Activated T-helper 1 cell treated with Interleukin-2 at 50 U/mL for 16 hours (primary cell): ENCODE data around the gene IVL.

Experiments used
- DNase-seq: peaks from one replicate; pipeline ENCODE4 v3.0.0-alpha.2; 2020; ENCODE audit warnings: low read depth

Gene IVL

DNA sequence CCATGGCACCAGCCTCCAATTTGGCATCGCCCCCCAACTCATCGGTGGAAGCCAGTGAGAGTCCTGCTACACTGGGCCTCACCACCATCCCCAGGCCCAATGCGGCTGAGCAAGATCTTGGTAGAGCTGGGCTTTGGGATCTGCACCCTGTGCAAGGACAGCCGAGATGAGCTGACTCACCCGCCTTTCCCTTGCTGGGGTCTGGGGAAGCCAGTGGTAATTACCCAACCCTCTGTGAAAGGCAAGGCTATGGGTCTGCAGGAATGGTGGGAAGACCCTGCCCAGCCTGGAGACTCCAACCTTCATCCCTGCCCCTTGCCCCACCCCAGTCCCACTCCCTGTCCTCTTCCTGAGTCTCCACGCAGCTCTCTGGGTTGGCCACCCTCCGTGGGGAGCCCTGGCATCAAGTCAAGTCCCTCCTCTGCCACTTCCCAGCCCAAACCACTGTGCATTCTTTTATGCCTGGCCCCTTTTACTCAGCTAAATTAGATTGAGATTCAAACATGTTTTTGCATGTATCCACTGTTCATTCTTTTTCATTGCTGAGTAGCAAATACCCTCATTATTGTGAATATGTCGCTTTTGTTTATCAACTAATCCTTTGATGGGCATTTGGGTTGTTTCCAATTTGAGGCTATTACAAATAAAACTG lies 21.5 kb upstream of the IVL start:
- DNase-seq: no peak

- no peak for DNase-seq
Observed at GRCh38 chr1:152888126-152888525, 20.2 kb upstream of the IVL start.

GRCh38 chr1:152899027-152899426 lies 9.3 kb upstream of the IVL start:
- DNase-seq: no peak

DNA sequence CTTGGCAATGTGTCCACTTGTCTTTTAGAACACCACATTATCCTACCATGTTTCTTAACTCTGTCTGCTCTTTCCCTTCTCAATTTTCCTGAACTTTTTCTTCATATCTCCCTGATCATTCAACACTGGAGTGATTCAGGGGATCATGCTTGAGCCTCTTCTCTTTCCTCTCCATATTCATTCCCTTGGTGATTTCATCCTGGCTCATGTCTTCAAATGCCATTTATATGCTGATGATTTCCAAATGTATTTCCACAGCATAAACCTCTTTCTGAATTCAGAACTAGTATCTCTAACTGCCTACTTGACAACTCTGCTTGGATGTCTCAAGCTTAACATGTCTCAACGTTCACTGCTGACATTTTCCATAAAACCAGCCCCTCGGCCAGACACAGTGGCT lies 8.5 kb upstream of the IVL start:
- no peak for DNase-seq

DNA sequence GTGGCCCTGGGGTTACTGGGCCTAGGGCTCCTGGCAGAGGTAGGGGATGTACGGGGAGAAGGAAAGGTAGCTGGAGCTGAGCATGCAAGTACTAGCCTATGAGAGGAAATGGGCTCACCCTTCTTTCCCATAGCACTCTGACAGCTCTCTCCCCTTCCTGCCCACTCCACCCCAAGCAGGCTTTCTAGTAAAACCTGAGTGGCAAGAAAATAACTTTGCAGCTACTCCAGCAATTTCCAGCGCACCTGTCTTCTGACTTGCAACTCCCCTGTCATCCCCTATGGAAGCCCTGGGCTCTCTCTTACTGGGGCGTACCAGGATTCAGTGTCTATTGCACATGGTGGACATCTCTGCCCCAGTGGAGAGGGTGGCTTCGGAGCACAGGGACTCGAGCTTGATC lies 6.7 kb upstream of the IVL start:
- DNase-seq: no peak

DNA sequence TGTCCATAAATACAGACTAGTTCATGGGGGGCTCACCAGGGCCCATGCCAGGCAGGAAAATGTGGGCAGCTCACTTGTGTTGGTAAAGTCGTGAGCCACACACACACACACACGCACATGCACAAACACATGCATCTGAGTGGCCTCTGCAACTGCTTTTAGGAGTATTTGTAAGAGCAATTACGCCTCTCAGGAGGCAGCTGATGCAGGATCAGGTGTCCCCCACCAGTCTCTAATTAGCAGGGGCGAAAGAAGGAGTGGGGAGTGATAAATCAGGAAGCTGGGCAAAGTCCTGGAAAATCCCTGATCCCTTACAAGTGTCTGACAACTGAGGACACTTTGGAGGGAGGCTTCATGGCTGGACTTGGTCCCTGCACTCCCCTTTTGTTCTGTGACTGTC lies 5.7 kb upstream of the IVL start:
- no peak for DNase-seq

- no peak for DNase-seq
Observed at GRCh38 chr1:152904688-152905440, 3.5 kb upstream of the IVL start.

DNA sequence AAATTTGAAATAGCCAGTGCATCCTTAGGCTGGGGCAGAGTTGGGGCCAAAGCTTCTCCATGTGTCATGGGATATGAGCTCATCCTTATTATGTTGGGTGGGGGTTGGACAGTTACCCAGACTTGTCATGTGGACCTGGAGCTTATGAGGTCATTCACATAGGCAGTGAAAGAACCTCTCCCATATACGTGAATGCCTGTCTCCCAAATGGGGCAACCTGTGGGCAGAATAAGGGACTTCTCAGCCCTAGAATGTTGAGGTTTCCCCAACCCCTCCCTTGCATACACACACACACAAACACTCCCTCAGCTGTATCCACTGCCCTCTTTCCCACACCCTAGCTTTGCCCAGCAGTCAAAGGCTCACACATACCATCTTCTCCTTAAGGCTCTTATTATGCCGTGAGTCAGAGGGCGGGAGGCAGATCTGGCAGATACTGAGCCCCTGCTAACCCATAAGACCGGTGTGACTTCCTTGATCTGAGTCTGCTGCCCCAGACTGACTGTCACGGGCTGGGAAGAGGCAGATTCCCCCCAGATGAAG lies 2.3 kb upstream of the IVL start:
- DNase-seq: no peak

- no peak for DNase-seq
Observed at GRCh38 chr1:152909206-152909605, 860 bp downstream of the IVL start.

GRCh38 chr1:152912471-152912870 lies 4.1 kb downstream of the IVL start:
- no peak for DNase-seq

DNA sequence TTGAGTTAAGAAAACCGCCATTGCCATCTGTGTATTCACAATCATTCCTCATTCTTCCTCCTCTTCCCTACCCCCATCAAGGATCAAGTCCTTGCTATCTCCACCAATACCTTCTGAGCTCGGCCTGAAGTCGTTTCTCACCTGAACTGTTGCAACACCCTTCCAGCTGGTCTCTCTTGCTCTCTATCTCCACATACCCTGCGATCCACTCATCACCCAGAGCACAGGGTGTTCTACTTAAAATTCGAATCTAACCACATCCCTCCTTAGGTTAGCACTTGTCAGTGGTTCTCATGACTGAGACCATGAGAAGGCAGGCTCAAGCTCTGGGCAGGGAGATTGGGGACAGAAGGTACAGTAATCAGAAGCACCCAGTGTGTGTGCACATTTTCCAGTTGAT lies 4.6 kb downstream of the IVL start:
- DNase-seq: no peak

DNA sequence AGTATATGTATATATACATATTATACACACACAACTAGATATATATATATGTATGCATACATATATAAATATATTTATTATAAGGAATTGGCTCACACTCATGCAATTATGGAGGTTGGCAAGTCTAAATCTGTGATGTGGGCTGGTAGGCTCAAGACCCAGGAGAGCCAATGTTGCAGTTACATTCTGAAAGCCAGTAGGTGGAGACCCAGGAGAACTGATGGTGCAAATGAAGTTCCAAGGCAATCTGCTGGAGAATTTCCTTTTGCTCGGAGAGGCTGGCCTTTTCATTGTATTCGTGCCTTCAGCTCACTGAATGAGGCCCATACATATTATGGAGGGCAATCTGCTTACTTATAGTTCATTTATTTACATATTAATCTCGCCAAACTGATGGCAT lies 9.4 kb downstream of the IVL start:
- DNase-seq: no peak

DNA sequence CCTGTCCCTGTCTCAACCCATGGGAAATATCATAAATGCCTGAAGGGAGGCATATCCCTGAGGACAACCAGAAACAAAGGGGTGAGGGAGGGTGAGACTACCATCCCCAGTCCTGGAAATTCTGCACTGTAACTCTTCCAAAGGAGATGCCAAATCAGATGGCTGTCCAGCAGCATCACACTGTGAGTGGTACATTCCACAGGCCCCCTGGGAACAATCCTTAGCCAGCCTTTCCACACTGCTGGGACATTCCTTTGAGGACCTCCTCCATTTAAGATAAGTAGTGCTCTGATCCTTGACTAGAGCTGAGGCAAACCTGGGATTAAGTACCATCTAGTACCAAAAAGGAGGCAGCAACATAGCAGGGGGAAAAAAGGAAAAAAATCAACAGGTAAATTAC lies 10.7 kb downstream of the IVL start:
- no peak for DNase-seq

- no peak for DNase-seq
Observed at GRCh38 chr1:152924191-152924590, 15.8 kb downstream of the IVL start.

DNA sequence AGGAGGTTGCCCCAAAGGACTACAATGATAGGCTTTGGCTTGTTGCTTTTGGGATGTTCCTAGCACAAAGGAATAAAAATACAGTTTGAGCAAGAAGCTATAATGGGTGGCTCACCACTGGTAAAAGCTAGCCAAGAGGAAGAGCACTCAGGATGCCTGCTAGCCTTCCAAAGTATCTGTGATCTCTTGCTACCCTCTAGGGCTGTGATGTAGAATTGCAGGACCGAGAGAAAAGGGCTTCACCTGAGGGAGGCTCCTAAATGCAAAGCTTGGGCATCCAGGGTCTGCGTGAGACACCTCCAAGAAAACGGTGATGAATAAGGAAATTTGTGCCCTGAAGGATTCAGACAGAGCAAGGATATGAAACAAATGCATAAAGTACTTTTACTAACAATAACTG lies 17.7 kb downstream of the IVL start:
- DNase-seq: no peak

DNA sequence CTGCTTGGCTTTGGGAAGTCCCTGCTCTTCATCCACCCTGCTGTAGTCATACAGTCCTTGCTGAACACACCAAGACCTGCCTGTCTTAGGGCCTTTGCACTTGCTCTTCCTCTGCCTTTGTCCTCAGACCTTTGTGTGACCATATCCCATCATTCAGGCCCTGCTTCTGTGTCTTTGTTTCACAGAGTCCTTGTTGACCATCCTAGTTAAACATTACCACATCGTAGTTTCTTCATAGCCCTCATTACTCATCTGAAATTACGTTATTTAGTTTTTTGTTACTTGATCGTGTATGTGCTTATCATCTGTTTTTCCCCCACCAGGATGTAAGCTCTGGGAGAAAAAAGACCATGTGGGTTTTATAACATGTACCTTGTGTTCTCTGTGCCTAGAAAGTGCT lies 20.3 kb downstream of the IVL start:
- DNase-seq: no peak

DNA sequence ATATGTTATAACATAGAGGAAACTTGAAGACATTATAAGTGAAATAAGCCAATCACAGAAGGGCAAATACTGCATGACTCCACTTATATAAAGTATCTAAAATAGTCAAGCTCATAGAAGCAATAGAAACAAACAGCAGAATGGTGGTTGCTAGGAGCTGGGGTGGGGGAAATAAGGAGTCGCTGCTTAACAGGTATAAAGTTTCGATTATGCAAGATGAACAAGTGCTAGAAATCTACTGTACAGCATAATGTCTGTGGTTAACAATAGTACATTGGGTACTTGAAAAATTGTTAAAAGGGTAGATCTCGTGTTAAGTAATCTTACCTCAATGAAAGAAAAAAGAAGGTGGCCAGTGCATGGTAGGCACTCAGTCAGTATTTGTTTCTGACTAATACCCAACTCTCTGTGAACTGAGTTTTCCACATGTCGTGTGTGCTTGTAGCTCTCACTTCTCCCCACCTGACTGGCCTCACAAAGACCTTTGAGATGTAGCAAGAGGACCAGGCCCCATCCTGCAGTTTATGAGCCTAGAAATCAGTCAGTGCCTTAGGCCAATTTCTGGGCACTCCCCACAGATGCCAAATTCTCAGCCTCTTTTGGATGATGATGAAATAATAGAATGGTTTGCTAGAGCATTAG lies 23.9 kb downstream of the IVL start:
- no peak for DNase-seq

GRCh38 chr1:152933196-152933595 lies 24.9 kb downstream of the IVL start:
- DNase-seq: no peak

- no peak for DNase-seq
Observed at GRCh38 chr1:152940614-152941013, 32.3 kb downstream of the IVL start.

GRCh38 chr1:152941037-152941711 lies 32.8 kb downstream of the IVL start:
- no peak for DNase-seq

DNA sequence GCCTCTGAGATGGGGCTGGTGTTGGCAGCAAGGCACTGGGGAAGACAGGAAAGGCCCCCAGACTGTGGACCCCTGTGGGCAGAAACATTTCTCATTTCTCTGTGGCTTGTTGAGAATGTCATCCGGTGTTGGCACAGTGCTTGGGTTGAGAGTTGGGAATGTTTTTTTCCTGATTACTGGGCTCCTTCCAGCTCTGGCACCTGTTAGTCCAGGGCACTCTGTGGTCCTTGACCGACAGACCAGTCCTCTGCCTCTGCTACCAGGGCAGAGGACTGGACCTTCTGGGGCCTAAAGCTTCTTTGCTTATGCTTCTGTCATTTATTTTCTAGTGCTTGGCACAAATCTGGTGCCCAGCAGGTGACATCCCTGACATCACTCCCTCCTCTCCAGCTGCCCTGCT lies 33.8 kb downstream of the IVL start:
- DNase-seq: no peak

DNA sequence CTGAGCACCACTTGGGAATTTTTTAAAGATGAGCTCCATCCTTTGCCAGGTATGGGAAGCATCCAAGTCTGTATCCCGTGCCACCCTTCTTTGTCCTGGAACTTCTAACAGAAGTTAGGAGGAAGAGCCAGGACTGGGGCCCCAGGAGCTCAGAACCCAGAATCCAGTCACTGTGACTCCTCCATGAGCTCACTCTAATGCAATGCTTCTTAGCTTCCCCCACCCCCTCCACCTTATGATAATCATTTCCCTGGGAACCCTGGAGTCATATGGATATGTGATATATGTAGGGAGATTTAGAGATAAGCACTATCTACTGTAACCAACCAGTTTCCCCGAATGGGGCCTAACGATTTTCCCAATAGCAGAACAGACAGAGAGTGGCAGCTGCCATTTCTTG lies 37.9 kb downstream of the IVL start:
- no peak for DNase-seq
